NCI-H1092 treated with DMSO at 0.1 percent for 48 hours (cell line): Measurements from ENCODE around the gene RASSF3.
"Not testable (repeated sequence)": the region's sequence is repeated elsewhere in the genome, so short reads cannot be mapped to it uniquely, and the experiment has no call there.

Experiments
- DNase-seq: peaks from one replicate; lab custom pipeline; 2025; lab: John Stamatoyannopoulos, UW

RASSF3 gene

GRCh38 chr12:64598831-64599230, 11.5 kb upstream of the RASSF3 start:
- no peak for DNase-seq

GRCh38 chr12:64600164-64600561, 10.1 kb upstream of the RASSF3 start:
- peak; percentile 49 for DNase-seq

GRCh38 chr12:64603183-64603841, 7.0 kb upstream of the RASSF3 start:
- DNase-seq = no peak

- no peak for DNase-seq
These were observed 1.3 kb upstream of the RASSF3 start for GRCh38 chr12:64608901-64609535.

GRCh38 chr12:64609536-64610078, 688 bp upstream of the RASSF3 start:
- DNase-seq = peak; percentile 12

GRCh38 chr12:64610660-64611340, 505 bp downstream of the RASSF3 start:
- peak; percentile 27 for DNase-seq

- no peak for DNase-seq
These were observed 1.3 kb downstream of the RASSF3 start for GRCh38 chr12:64611341-64612284.

- no peak for DNase-seq
These were observed 2.5 kb downstream of the RASSF3 start for GRCh38 chr12:64612843-64613242.

- DNase-seq = not testable (repeated sequence)
These were observed 3.6 kb downstream of the RASSF3 start for GRCh38 chr12:64613775-64614398.

- DNase-seq = no peak
These were observed 5.9 kb downstream of the RASSF3 start for GRCh38 chr12:64616201-64616600.

- no peak for DNase-seq
These were observed 8.8 kb downstream of the RASSF3 start for GRCh38 chr12:64618953-64619590.

- no peak for DNase-seq
These were observed 11.1 kb downstream of the RASSF3 start for GRCh38 chr12:64621257-64621942.

GRCh38 chr12:64624035-64624434, 13.7 kb downstream of the RASSF3 start:
- no peak for DNase-seq

GRCh38 chr12:64625243-64626077, 15.2 kb downstream of the RASSF3 start:
- DNase-seq = no peak

- not testable (repeated sequence) for DNase-seq
These were observed 16.3 kb downstream of the RASSF3 start for GRCh38 chr12:64626588-64626987.

GRCh38 chr12:64627771-64628170, 17.5 kb downstream of the RASSF3 start:
- no peak for DNase-seq

GRCh38 chr12:64631197-64631596, 20.9 kb downstream of the RASSF3 start:
- no peak for DNase-seq

GRCh38 chr12:64633011-64633939, 23.0 kb downstream of the RASSF3 start:
- DNase-seq = peak; percentile 12
